GM23338 (cell line): ENCODE results near the gene SLBP.

Source experiments
- CREB1 ChIP-seq: fragments of 250-450 bp; sonication (Bioruptor Pico); IDR thresholded peaks from 2 replicates; pipeline ENCODE4 v1.5.0; 2020; ENCODE audit warnings: low read depth, mild to moderate bottlenecking, moderate library complexity
- CTCF ChIP-seq, 2 experiments: fragments of 200-600 bp in 1 of 2; sonication (generic) in 1 of 2; conservative IDR thresholded peaks; 2 replicates each; pipeline versions ENCODE4 v1.5.1 to v1.6.1; 2016 to 2017; ENCODE audit warnings: antibody characterized with exemption in 2 of 2, low read depth in 2 of 2, mild to moderate bottlenecking in 2 of 2, moderate library complexity in 1 of 2
- EZH2 ChIP-seq: fragments of 200-600 bp; sonication (generic); IDR thresholded peaks from one replicate; pipeline ENCODE4 v1.8.0; 2017; ENCODE audit warnings: antibody characterized with exemption, mild to moderate bottlenecking, low read depth; ENCODE audit not compliant: unreplicated experiment
- EZH2phosphoT487 ChIP-seq: fragments of 200-600 bp; sonication (generic); IDR thresholded peaks from one replicate; pipeline ENCODE4 v1.8.1; 2018; ENCODE audit warnings: antibody characterized with exemption; ENCODE audit not compliant: unreplicated experiment
- JUNB ChIP-seq: IDR thresholded peaks from one replicate; pipeline ENCODE4 v1.6.1; 2016; ENCODE audit warnings: antibody characterized with exemption; ENCODE audit not compliant: unreplicated experiment
- POLR2AphosphoS5 ChIP-seq: IDR thresholded peaks from 2 replicates; pipeline ENCODE4 v1.6.1; 2016; ENCODE audit warnings: antibody characterized with exemption, low read depth
- REST ChIP-seq: IDR thresholded peaks from one replicate; pipeline ENCODE4 v1.6.1; 2018; ENCODE audit warnings: antibody characterized with exemption; ENCODE audit not compliant: unreplicated experiment
- STAT1 ChIP-seq: IDR thresholded peaks from one replicate; pipeline ENCODE4 v1.6.1; 2016; ENCODE audit warnings: antibody characterized with exemption; ENCODE audit not compliant: unreplicated experiment

GRCh38 chr4:1759818-1760223, 47.7 kb upstream of the SLBP start:
- TF ChIP-seq EZH2 (no peak), CTCF (conservative IDR thresholded peaks at IDR 0.05; ENCODE audit: low read depth in 2 of 2) (peak in 1 of 2 experiments; percentile 30; a peak in 2 of 4 replicates), EZH2phosphoT487 (no peak), JUNB (no peak), POLR2AphosphoS5 (no peak), STAT1 (no peak), REST (no peak), CREB1 (CRISPR knock-in tag) (no peak)
